Naive B cell (primary cell): ENCODE results near the gene CACNA1B. TPM values are rescaled to one million over a fixed set of nuclear protein-coding genes. Genes with fewer than 3 reads are reported as not detected.

Experiments
- ATAC-seq, 2 donors: fragments of 150-1000 bp; cut with Tn5 transposase; 2 replicates each; pipeline ENCODE4 v1.10.0; 2021; ENCODE audit warnings: low read depth in 2 of 2, mild to moderate bottlenecking in 2 of 2, moderate library complexity in 2 of 2
- DNase-seq: peaks from one replicate; pipeline ENCODE4 v3.0.0; 2022
- H3K27ac Mint-ChIP-seq, 6 donors: one replicate each; pipeline ENCODE4 v1.8.0; 2020 to 2022; ENCODE audit warnings: mild to moderate bottlenecking in 6 of 6, mixed read lengths in 6 of 6, moderate library complexity in 5 of 6, inconsistent platforms in 2 of 6
- H3K27me3 Mint-ChIP-seq, 3 donors: one replicate each; pipeline ENCODE4 v1.8.0; 2021 to 2022; ENCODE audit warnings: mixed read lengths in 3 of 3, mild to moderate bottlenecking in 1 of 3
- H3K36me3 Mint-ChIP-seq, 2 donors: one replicate each; pipeline ENCODE4 v1.8.0; 2020 to 2022; ENCODE audit warnings: mixed read lengths in 2 of 2, inconsistent platforms in 1 of 2, mild to moderate bottlenecking in 1 of 2
- H3K4me1 Mint-ChIP-seq, 3 donors: one replicate each; pipeline ENCODE4 v1.8.0; 2020 to 2022; ENCODE audit warnings: mixed read lengths in 3 of 3, inconsistent platforms in 1 of 3, mild to moderate bottlenecking in 1 of 3, moderate library complexity in 1 of 3
- H3K4me3 Mint-ChIP-seq, 8 donors: one replicate each; pipeline ENCODE4 v1.8.0; 2020 to 2022; ENCODE audit warnings: mild to moderate bottlenecking in 8 of 8, mixed read lengths in 8 of 8, moderate library complexity in 8 of 8, inconsistent platforms in 2 of 8
- H3K9me3 Mint-ChIP-seq, 7 donors: one replicate each; pipeline ENCODE4 v1.8.0; 2020 to 2022; ENCODE audit warnings: mixed read lengths in 7 of 7, mild to moderate bottlenecking in 5 of 7, inconsistent platforms in 2 of 7, moderate library complexity in 1 of 7
- polyA plus RNA-seq, 6 donors: library from polyadenylated mRNA; unstranded; fragments of 300-500 nt; fragmentation: Illumina TruSeq; gene quantifications; one replicate each; pipeline ENCODE4 v1.2.3, GENCODE V29; 2021; ENCODE audit warnings: low read depth in 6 of 6

The CACNA1B gene
- polyA plus RNA-seq, 6 donors from 2014 or later, result not detected

DNA sequence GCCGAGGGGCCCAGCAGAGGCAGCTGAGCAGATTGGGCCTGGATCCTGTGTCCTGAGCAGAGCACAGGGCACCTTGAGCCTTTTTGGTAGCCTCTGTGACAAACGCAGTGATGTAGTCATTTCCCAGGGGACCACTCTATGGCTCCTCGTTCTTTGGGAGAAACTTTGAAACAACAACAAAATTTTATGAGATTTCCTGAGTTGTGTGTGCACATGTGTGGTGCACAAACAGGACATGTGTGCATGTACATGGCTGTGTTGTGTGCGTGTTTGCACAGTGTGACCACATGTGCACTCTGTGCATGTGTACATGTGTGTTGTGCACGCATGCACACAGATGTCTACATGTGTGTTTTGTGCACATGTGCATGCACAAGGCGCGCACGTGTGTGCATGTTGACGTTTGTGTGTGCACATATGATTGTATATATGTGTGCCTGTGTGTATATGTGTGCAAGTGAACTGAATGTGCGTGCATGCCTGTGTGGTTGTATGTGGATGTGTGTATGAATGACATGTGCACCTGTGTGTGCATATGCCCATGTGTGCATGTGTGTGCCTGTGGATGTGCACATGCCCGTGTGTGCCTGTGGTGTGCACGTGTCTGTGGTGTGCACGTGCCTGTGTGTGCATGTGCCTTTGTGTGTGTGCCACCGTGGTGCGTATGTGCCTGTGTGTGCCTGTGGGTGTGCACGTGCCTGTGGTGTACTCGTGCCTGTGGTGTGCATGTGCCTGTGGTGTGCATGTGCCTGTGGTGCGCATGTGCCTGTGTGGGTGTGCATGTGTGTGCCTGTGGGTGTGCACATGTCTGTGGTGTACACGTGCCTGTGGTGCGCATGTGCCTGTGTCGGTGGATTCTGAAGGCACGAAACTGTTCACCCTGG is 221.6 kb downstream of the CACNA1B start:
- H3K4me3 Mint-ChIP-seq, result no peak overlapping the region
- no peaks in the 10 kb centered on the region for H3K4me1 Mint-ChIP-seq
- DNase-seq, result no peak
- H3K36me3 Mint-ChIP-seq, result no peaks in the 10 kb centered on the region
- H3K27ac Mint-ChIP-seq, result no peak overlapping the region
- H3K9me3 Mint-ChIP-seq, result no peaks in the 10 kb centered on the region
- no peak for ATAC-seq
- H3K27me3 Mint-ChIP-seq, result peaks cover 0 to 6% (median 0%) of the 10 kb centered on the region in 3 donors

DNA sequence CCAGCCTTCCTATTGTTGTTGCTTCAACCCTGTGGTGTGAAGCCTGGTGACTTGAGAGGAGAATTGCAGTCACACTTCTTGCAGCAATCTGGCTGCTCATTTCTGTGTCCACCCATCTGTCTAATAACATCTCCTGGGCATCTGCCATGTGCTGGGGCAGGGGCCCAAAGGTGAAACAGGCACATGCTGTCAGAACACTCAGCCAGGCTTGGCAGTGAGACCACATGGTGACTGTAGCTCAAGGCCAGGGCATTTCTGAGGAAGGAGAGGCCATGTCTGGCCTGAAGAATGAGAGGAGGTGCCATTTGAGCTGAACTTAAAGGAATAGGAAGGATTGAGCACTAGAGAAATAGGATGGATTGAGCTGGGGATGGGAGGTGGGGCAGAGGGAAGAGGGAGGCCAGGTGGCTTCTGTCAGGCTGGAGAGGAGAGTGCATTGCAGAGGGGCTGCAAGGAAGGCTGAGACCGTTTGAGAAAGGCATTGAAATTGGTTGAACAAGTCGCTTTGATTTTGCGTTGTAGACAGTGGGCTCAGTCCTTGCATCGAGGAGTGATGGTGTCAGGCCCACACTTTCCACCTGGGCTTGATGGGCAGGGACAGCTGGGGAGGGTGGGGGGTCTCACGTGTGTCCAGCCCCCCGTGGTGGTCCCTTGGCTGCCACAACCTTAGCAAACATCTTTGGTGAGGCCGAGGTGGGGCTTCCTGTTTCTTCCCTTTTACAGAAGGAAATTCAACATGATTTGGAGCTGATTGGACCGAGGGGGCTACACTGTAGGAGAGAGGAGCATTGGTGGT is 222.4 kb downstream of the CACNA1B start:
- Mint-ChIP-seq H3K27me3 (peaks cover 0 to 10% (median 0%) of the 10 kb centered on the region in 3 donors), H3K27ac (peak overlapping the region in 1 of 6 donors; percentile 38), H3K36me3 (no peaks in the 10 kb centered on the region), H3K4me3 (peak overlapping the region in 1 of 8 donors; percentile 15), H3K4me1 (no peaks in the 10 kb centered on the region), H3K9me3 (no peaks in the 10 kb centered on the region)
- no peak for ATAC-seq
- no peak for DNase-seq

DNA sequence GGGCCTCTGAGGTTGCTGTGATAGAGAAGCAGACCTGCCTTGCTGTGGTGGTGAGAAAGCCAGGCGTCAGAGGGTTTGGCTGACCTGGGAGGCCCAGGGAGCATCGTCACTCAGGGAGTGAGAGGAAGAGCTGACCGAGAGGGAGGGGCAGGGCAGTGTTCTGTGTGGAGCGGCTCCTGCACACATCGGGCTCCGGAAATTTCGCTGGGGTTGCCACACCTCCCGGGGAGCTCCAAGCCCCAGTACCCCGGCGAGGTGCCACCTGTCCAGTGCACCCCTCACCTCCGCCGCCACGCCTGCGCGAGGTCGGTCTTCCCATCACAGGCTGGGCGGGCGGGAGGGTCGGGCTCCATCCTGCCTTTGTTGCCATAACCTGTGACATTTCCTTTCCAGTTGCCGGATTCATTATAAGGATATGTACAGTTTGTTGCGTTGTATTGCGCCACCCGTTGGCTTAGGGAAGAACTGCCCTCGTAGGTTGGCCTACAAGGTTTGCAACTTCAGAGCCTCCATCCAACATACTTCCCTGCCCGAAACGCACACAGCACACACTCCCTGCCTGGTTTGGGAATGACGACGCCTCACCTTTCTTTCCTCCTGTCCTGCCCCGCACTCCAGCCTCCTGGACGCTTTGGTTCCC is 223.2 kb downstream of the CACNA1B start:
- ATAC-seq (no peak), DNase-seq (no peak)
- Mint-ChIP-seq H3K4me1 (no peaks in the 10 kb centered on the region), H3K36me3 (no peaks in the 10 kb centered on the region), H3K4me3 (no peak overlapping the region), H3K27ac (no peak overlapping the region), H3K9me3 (no peaks in the 10 kb centered on the region), H3K27me3 (peaks cover 0 to 14% (median 4%) of the 10 kb centered on the region in 3 donors)

DNA sequence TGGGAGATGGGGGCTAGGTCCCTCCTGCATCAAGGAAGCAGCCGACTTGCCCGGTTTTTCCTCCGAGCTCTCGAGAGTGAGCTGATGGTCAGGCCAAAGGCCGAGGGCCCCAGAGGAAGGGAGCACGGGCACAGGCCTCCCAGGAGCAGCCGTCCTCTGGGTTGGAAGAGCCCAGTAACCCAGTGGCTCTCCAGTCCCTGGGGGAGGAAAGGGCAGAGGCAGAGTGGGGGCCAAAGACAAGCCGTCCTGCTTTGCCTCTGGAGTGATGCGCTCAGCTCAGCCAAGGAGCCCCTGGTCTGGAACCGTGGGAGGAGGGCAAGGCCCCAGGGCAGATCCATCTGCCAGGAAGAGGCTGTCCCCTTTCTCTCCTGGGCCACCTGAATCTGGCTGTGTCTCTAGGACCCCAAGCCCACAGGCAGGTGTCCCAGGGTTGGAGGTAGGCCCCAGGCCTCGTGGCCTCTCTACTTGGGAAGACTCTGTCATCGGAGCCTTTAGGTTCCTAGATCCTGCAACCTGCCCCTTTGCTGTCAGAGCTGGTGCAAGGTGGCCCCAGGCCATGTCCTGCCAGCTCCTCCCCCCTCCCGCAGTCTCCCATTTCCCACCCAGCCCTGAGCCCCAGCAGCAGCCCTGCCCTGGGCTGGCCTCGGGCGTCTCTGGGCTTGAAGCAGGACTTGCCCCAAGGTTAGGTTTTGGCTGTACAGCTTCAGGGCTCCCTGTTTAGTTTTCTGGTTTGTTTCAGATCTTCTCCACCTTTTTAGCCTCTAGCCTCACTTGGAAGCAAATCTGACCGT is 224.1 kb downstream of the CACNA1B start:
- Mint-ChIP-seq H3K36me3 (no peaks in the 10 kb centered on the region), H3K27me3 (peaks cover 0 to 15% (median 12%) of the 10 kb centered on the region in 3 donors), H3K4me3 (no peak overlapping the region), H3K4me1 (no peaks in the 10 kb centered on the region), H3K27ac (no peak overlapping the region), H3K9me3 (no peaks in the 10 kb centered on the region)
- ATAC-seq (no peak), DNase-seq (no peak)

DNA sequence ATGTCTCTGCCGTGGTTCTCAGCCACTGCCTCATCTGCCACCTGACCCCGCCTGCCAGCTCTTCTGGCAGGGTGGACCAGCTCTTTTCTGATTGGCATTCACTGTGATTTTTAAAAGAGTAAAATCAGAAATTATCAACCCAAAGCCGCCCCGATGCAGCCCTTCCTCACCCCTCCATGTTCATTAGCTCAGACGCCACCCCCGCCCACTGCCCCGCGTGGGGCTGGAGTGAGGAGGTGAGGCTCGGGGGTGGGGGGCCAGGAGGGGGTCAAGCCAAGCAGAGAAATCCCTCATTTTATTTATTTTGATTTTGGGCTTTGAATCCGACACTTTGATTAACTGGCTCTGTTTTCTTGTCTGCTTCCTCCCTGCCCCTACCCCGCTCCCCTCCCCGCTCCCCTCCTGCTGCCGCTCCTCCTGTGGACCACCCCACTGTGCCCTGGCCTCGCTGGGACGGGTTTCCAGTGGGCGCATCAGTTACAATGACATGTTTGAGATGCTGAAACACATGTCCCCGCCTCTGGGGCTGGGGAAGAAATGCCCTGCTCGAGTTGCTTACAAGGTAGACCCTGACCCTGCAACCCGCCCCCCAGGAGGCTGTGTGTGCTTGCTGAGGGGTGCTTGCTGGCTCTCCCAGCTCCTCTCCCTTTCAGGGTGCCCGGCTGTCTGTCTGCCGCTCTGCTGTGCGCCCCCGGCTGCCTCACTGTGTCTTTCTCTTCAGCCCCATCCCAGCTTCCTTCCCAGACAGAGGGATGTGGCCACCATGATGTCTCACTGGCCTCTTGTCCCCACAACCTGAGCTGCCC is 224.9 kb downstream of the CACNA1B start:
- Mint-ChIP-seq H3K4me3 (no peak overlapping the region), H3K27ac (no peak overlapping the region), H3K4me1 (no peaks in the 10 kb centered on the region), H3K9me3 (no peaks in the 10 kb centered on the region), H3K27me3 (peaks cover 0 to 20% (median 19%) of the 10 kb centered on the region in 3 donors), H3K36me3 (no peaks in the 10 kb centered on the region)
- DNase-seq, result no peak
- no peak for ATAC-seq

DNA sequence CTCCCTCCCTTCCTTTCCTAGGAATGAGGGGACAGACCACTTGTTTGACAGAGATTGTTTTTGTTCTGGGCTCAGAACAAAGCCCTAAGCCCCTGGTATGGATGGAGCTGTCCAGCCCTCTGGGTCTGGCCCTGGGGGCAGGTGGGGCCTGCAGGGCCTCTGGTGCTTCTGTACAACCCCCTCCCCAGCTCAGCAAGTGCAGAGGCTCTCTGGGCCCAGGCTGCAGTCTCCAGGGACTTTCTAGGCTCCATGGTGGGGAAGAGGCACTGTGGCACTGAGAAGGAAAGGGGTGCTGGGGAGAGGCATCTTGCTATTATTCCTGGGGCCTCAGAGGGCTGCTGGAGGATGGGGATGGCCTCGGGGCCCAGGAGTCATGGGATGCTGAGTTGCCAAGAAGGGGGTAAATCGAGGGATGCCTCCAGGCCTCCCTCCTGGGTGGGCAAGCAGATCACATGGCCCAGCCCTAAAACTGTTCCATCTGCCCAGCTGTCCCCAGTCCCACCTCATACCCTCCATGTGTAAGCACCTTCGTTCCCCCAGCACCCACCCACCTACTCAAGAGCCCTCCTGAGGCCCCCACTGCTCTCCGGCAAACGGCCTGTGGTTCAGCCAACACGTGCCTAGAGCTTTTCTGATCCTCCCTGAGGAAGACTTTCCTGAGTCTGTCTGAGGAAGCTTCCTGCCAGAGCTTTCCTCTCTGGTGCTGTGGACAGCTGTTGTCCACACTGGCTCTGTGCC is 225.7 kb downstream of the CACNA1B start:
- no peaks in the 10 kb centered on the region for H3K9me3 Mint-ChIP-seq
- no peak for ATAC-seq
- no peak overlapping the region for H3K27ac Mint-ChIP-seq
- peaks cover 0 to 22% (median 19%) of the 10 kb centered on the region in 3 donors for H3K27me3 Mint-ChIP-seq
- H3K4me1 Mint-ChIP-seq, result no peaks in the 10 kb centered on the region
- H3K4me3 Mint-ChIP-seq, result no peak overlapping the region
- no peaks in the 10 kb centered on the region for H3K36me3 Mint-ChIP-seq
- no peak for DNase-seq

DNA sequence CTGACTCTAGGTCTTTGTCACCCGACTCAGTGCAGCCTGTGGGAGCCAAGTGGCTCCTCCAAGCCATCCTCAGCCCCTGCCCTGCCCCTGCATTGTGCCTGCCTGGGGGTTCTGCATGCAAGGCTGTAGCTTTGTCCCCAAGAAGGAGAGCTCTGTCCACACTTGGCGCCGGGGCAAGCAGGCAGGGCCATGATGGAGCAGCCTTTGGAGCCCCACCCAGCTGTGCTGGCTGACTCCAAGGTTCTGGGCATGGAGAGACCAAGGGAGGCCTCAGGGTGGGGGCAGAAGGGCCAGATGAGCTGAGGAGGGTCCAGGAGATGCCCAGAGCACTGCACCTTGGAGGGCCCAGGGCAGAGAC is 226.2 kb downstream of the CACNA1B start:
- DNase-seq (no peak), ATAC-seq (no peak)
- H3K36me3 Mint-ChIP-seq, result no peaks in the 10 kb centered on the region
- H3K4me1 Mint-ChIP-seq, result no peaks in the 10 kb centered on the region
- H3K9me3 Mint-ChIP-seq, result no peaks in the 10 kb centered on the region
- peaks cover 0 to 22% (median 19%) of the 10 kb centered on the region in 3 donors for H3K27me3 Mint-ChIP-seq
- H3K4me3 Mint-ChIP-seq, result no peak overlapping the region
- H3K27ac Mint-ChIP-seq, result no peak overlapping the region

DNA sequence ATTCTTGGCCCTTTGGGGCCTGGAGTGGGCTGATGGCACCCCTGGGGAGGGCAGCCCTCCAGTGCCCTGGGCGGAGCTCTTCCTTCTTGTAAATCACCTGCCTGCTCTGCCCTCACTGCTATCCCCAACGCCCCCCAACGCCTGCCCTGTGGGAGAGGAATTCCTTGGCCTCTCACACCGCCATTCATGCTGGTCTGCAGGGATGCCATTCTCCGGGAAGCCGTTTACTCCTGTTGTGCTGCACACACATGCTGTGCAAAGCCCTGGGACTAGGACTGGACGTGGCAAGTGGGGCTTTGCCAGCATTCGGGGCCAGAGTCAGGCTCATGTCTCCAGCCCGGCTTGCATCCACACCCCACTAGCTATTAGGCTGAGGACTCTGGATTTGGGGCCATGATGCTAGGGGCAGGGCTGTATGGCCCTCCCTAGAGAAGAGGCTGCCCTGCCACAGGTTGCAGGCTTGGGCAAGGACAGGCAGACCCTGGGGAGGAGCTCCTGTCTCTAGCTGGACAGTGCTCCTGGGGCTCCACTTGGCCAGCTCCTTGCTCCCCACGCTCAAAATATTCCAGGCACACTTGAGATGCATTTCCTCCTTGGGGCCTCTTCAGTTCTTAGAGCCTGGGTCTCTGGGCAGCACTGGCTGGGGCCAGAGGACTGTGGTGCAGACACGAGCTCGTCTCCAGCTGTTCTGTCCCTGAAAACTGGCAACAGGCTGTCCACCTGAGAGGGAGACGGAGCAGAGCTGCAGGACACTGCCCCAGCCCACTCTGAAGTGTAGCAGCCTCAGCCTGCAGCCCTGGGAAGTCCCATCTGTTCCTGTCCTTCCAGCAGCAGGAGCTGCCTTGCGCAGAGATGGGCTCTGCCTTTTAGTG is 226.9 kb downstream of the CACNA1B start:
- Mint-ChIP-seq H3K36me3 (no peaks in the 10 kb centered on the region), H3K4me3 (no peak overlapping the region), H3K27me3 (peaks cover 0 to 22% (median 19%) of the 10 kb centered on the region in 3 donors), H3K4me1 (no peaks in the 10 kb centered on the region), H3K9me3 (no peaks in the 10 kb centered on the region), H3K27ac (no peak overlapping the region)
- ATAC-seq, result no peak
- no peak for DNase-seq

DNA sequence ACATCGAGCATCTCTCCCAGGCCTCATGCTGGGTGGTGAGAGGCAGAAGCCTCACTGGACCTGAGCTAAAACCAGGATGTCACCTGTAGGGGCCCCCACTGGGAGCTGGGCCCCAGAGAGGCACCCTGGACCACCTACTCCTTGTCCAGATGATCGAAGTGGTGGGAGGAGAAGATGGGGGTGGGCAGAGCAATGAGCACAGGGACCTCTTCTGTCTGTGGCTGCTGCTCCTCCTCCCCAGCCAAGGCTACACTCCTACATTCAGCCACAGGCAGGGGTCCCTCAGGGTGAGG is 227.5 kb downstream of the CACNA1B start:
- H3K36me3 Mint-ChIP-seq, result no peaks in the 10 kb centered on the region
- no peaks in the 10 kb centered on the region for H3K4me1 Mint-ChIP-seq
- H3K4me3 Mint-ChIP-seq, result no peak overlapping the region
- H3K27ac Mint-ChIP-seq, result no peak overlapping the region
- DNase-seq, result no peak
- ATAC-seq, result no peak
- no peaks in the 10 kb centered on the region for H3K9me3 Mint-ChIP-seq
- H3K27me3 Mint-ChIP-seq, result peaks cover 0 to 22% (median 19%) of the 10 kb centered on the region in 3 donors

DNA sequence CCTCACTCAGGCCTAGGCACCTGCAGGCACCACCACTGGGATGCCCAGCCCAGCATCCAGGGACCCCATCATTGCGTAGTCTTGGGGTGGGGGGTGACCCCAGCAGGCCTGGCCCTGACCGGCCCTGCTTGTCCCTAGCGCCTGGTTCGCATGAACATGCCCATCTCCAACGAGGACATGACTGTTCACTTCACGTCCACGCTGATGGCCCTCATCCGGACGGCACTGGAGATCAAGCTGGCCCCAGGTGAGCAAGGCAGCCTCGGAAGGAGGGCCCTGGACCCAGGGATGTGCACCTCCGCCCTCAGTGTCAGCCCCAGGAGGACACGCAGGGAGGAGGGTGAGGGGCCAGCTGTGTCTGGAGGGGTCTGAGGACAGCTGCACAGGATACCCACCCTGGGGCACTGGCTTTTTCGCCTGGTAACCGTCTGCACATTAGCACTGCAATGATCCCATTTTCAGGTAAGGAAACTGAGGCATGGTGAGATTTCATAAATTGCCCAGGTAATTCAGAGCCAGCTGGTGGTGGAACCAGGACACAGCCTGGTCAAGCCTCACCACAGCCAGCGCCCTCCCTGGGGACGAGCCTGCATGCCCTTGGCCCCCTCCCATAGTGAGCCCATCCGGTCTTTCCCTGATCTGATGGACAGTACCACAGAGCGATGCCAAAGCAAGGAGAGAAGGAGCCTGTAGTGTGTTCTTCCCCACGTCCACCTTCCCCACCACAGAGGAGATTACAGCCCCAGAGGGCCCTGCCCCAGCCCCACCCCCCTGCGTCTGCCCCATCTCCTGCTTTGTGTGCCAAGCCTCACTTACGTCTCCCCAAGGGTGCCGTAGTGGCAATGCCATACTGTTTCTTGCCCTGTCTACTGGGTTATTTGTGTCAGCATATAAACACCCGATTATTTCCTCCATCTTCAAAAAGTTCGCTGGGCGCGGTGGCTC is 228.3 kb downstream of the CACNA1B start:
- ATAC-seq, result no peak
- Mint-ChIP-seq H3K4me3 (no peak overlapping the region), H3K27me3 (peaks cover 0 to 22% (median 19%) of the 10 kb centered on the region in 3 donors), H3K36me3 (no peaks in the 10 kb centered on the region), H3K9me3 (no peaks in the 10 kb centered on the region), H3K27ac (no peak overlapping the region), H3K4me1 (no peaks in the 10 kb centered on the region)
- DNase-seq, result no peak
